Gastroesophageal sphincter (tissue), 3 donors: Measurements from ENCODE around the gene ZC3H18.

Source experiments
- EP300 ChIP-seq: sonication (generic); formaldehyde crosslinking; IDR thresholded peaks from one replicate; pipeline ENCODE4 v1.6.1; 2017; ENCODE audit warnings: antibody characterized with exemption, mild to moderate bottlenecking
- POLR2A ChIP-seq, 2 donors: fragments of 450-650 bp; IDR thresholded peaks; one replicate each; pipeline ENCODE4 v1.6.1; 2017; ENCODE audit warnings: antibody characterized with exemption in 2 of 2, mild to moderate bottlenecking in 2 of 2, moderate library complexity in 1 of 2
- POLR2AphosphoS5 ChIP-seq: sonication (generic); formaldehyde crosslinking; IDR thresholded peaks from one replicate; pipeline ENCODE4 v1.6.1; 2017; ENCODE audit warnings: antibody characterized with exemption
- TF ChIP-seq, protein P1 (sequence below), 4 experiments: fragments of 200-600 bp in 2 of 4; fragments of 450-650 bp in 2 of 4; sonication (generic) in 1 of 4; IDR thresholded peaks; one replicate each; pipeline ENCODE4 v1.5.1; 2017 to 2019; ENCODE audit warnings: antibody characterized with exemption in 4 of 4, mild to moderate bottlenecking in 2 of 4, moderate library complexity in 2 of 4

DNA sequence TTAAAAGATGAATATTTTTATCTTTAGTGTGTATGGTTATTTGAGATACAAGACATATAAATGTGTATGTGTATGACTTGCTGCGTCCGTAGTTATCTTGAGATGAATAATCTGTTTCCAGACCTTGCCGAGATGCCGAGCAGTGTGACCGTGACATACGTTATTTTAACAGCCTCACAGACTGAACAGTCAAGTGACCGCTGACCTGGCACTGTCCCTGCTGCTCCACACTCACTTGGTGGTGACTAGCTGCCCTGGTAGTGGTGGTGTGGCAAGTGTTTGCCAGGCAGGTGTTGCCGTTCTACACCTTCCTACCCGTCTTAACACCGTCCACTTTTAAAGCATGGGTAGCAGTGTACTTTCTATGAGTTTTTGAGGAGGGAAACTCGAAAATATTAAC, 5.0 kb downstream of the ZC3H18 start:
- TF ChIP-seq, protein P1, sequence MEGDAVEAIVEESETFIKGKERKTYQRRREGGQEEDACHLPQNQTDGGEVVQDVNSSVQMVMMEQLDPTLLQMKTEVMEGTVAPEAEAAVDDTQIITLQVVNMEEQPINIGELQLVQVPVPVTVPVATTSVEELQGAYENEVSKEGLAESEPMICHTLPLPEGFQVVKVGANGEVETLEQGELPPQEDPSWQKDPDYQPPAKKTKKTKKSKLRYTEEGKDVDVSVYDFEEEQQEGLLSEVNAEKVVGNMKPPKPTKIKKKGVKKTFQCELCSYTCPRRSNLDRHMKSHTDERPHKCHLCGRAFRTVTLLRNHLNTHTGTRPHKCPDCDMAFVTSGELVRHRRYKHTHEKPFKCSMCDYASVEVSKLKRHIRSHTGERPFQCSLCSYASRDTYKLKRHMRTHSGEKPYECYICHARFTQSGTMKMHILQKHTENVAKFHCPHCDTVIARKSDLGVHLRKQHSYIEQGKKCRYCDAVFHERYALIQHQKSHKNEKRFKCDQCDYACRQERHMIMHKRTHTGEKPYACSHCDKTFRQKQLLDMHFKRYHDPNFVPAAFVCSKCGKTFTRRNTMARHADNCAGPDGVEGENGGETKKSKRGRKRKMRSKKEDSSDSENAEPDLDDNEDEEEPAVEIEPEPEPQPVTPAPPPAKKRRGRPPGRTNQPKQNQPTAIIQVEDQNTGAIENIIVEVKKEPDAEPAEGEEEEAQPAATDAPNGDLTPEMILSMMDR (IDR thresholded peaks at IDR 0.05), result no peak
- no peak for TF ChIP-seq POLR2AphosphoS5
- TF ChIP-seq POLR2A (IDR thresholded peaks at IDR 0.05), result no peak
- no peak for TF ChIP-seq EP300
